ENCODE results near the gene KLK5. TPM values are rescaled to one million over a fixed set of nuclear protein-coding genes. Genes with fewer than 3 reads are reported as not detected.

The KLK5 gene
- polyA plus RNA-seq, 1 donor from 2014 or later = not detected

GRCh38 chr19:50921426-50922316 is 31.2 kb downstream of the KLK5 start:
- no peak overlapping the region for H3K4me3 ChIP-seq (ENCODE audit: low read length)
- no peaks in the 10 kb centered on the region for H3K36me3 ChIP-seq (ENCODE audit: insufficient read depth, low read length)
- no peaks in the 10 kb centered on the region for H3K9me3 ChIP-seq (ENCODE audit: low read length)
- H3K79me2 ChIP-seq (replicated peaks; ENCODE audit: insufficient read depth, low read length) = no peaks in the 10 kb centered on the region
- no peak overlapping the region for H3K9ac ChIP-seq (ENCODE audit: low read length)
- no peak overlapping the region for H3K4me2 ChIP-seq (ENCODE audit: low read length)
- H3F3A ChIP-seq (ENCODE audit: insufficient read depth, low read length, poor library complexity, severe bottlenecking) = no peaks in the 10 kb centered on the region
- H3K27ac ChIP-seq (ENCODE audit: low read length) = no peak overlapping the region
- no peak overlapping the region for H2AFZ ChIP-seq (ENCODE audit: low read depth, low read length)
- no peaks in the 10 kb centered on the region for H4K20me1 ChIP-seq (ENCODE audit: insufficient read depth)
- peaks cover 21% of the 10 kb centered on the region for H3K27me3 ChIP-seq (ENCODE audit: insufficient read depth, low read depth, low read length)
- H3K9me2 ChIP-seq (ENCODE audit: insufficient read depth, low read length) = no peaks in the 10 kb centered on the region
- TF ChIP-seq EZH2 (IDR thresholded peaks at IDR 0.05; ENCODE audit: borderline replicate concordance, insufficient read depth, low read length, poor library complexity, severe bottlenecking) (no peak), SMC3 (conservative IDR thresholded peaks at IDR 0.05; ENCODE audit: poor library complexity) (no peak), POLR2AphosphoS5 (IDR thresholded peaks at IDR 0.05) (no peak)

- no peak for TF ChIP-seq SMC3 (conservative IDR thresholded peaks at IDR 0.05; ENCODE audit: poor library complexity)
- no peak for TF ChIP-seq RAD21 (conservative IDR thresholded peaks at IDR 0.05)
- no peak overlapping the region for H3K27ac ChIP-seq (ENCODE audit: low read length)
- H3K36me3 ChIP-seq (ENCODE audit: insufficient read depth, low read length) = no peaks in the 10 kb centered on the region
- H3K9me2 ChIP-seq (ENCODE audit: insufficient read depth, low read length) = no peaks in the 10 kb centered on the region
- H2AFZ ChIP-seq (ENCODE audit: low read depth, low read length) = no peak overlapping the region
- H4K20me1 ChIP-seq (ENCODE audit: insufficient read depth) = no peaks in the 10 kb centered on the region
- H3K27me3 ChIP-seq (ENCODE audit: insufficient read depth, low read depth, low read length) = peaks cover 41% of the 10 kb centered on the region
- no peaks in the 10 kb centered on the region for H3K9me3 ChIP-seq (ENCODE audit: low read length)
- H3F3A ChIP-seq (ENCODE audit: insufficient read depth, low read length, poor library complexity, severe bottlenecking) = no peaks in the 10 kb centered on the region
- H3K4me3 ChIP-seq (ENCODE audit: low read length) = no peak overlapping the region
- no peak overlapping the region for H3K4me2 ChIP-seq (ENCODE audit: low read length)
- H3K79me2 ChIP-seq (replicated peaks; ENCODE audit: insufficient read depth, low read length) = no peaks in the 10 kb centered on the region
- no peak overlapping the region for H3K9ac ChIP-seq (ENCODE audit: low read length)
Measured at GRCh38 chr19:50916069-50916468, 36.8 kb downstream of the KLK5 start.

GRCh38 chr19:50912727-50913716 is 39.8 kb downstream of the KLK5 start:
- H3K36me3 ChIP-seq (ENCODE audit: insufficient read depth, low read length) = no peaks in the 10 kb centered on the region
- TF ChIP-seq TAF1 (IDR thresholded peaks at IDR 0.05; ENCODE audit: low read depth) = no peak
- TF ChIP-seq EP300 (conservative IDR thresholded peaks at IDR 0.05; ENCODE audit: poor library complexity, severe bottlenecking) = no peak
- no peak for TF ChIP-seq POLR2AphosphoS5 (IDR thresholded peaks at IDR 0.05)
- no peak for TF ChIP-seq RAD21 (conservative IDR thresholded peaks at IDR 0.05)
- H3K9me2 ChIP-seq (ENCODE audit: insufficient read depth, low read length) = no peaks in the 10 kb centered on the region
- no peak overlapping the region for H3K27ac ChIP-seq (ENCODE audit: low read length)
- H3K27me3 ChIP-seq (ENCODE audit: insufficient read depth, low read depth, low read length) = peaks cover 51% of the 10 kb centered on the region
- no peak overlapping the region for H3K4me3 ChIP-seq (ENCODE audit: low read length)
- no peak overlapping the region for H3K4me2 ChIP-seq (ENCODE audit: low read length)
- no peaks in the 10 kb centered on the region for H4K20me1 ChIP-seq (ENCODE audit: insufficient read depth)
- no peak overlapping the region for H3K9ac ChIP-seq (ENCODE audit: low read length)
- no peaks in the 10 kb centered on the region for H3F3A ChIP-seq (ENCODE audit: insufficient read depth, low read length, poor library complexity, severe bottlenecking)
- H2AFZ ChIP-seq (ENCODE audit: low read depth, low read length) = no peak overlapping the region
- no peaks in the 10 kb centered on the region for H3K79me2 ChIP-seq (replicated peaks; ENCODE audit: insufficient read depth, low read length)
- H3K9me3 ChIP-seq (ENCODE audit: low read length) = no peaks in the 10 kb centered on the region

- Histone ChIP-seq H3F3A (ENCODE audit: insufficient read depth, low read length, poor library complexity, severe bottlenecking) (no peaks in the 10 kb centered on the region), H3K9ac (ENCODE audit: low read length) (no peak overlapping the region), H3K9me2 (ENCODE audit: insufficient read depth, low read length) (no peaks in the 10 kb centered on the region), H2AFZ (ENCODE audit: low read depth, low read length) (no peak overlapping the region), H3K36me3 (ENCODE audit: insufficient read depth, low read length) (no peaks in the 10 kb centered on the region), H3K9me3 (ENCODE audit: low read length) (no peaks in the 10 kb centered on the region), H3K4me3 (ENCODE audit: low read length) (no peak overlapping the region), H3K27me3 (ENCODE audit: insufficient read depth, low read depth, low read length) (peaks cover 51% of the 10 kb centered on the region), H4K20me1 (ENCODE audit: insufficient read depth) (no peaks in the 10 kb centered on the region), H3K27ac (ENCODE audit: low read length) (no peak overlapping the region), H3K79me2 (replicated peaks; ENCODE audit: insufficient read depth, low read length) (no peaks in the 10 kb centered on the region), H3K4me2 (ENCODE audit: low read length) (no peak overlapping the region)
- TF ChIP-seq POLR2AphosphoS5 (IDR thresholded peaks at IDR 0.05) = no peak
- TF ChIP-seq EP300 (conservative IDR thresholded peaks at IDR 0.05; ENCODE audit: poor library complexity, severe bottlenecking) = no peak
- no peak for TF ChIP-seq CTCF (IDR thresholded peaks at IDR 0.05; ENCODE audit: poor library complexity, severe bottlenecking)
- TF ChIP-seq EZH2 (IDR thresholded peaks at IDR 0.05; ENCODE audit: borderline replicate concordance, insufficient read depth, low read length, poor library complexity, severe bottlenecking) = no peak
- no peak for TF ChIP-seq MXI1 (conservative IDR thresholded peaks at IDR 0.05; ENCODE audit: poor library complexity, severe bottlenecking)
- TF ChIP-seq TAF1 (IDR thresholded peaks at IDR 0.05; ENCODE audit: low read depth) = no peak
- TF ChIP-seq REST (IDR thresholded peaks at IDR 0.05; ENCODE audit: borderline replicate concordance) = no peak
Measured at GRCh38 chr19:50912102-50912599, 40.7 kb downstream of the KLK5 start.

All from neural cell (in vitro differentiated cells).